Heart right ventricle (tissue), 16 donors: ENCODE data around the gene ARHGDIG. TPM values are rescaled to one million over a fixed set of nuclear protein-coding genes. Genes with fewer than 3 reads are reported as not detected.

Experiments
- ATAC-seq, 8 donors: fragments of 200-7000 bp; cut with Tn5 transposase; one replicate each; pipeline ENCODE4 v1.9.1; 2020; ENCODE audit warnings: mild to moderate bottlenecking in 8 of 8, moderate library complexity in 8 of 8, moderate number of reproducible peaks in 1 of 8
- DNase-seq, 2 donors: peaks; one replicate each; pipeline ENCODE4 v3.0.0-alpha.2; 2020
- H3K27ac ChIP-seq, 10 donors: fragments of 200-600 bp; sonication (generic) in 2 of 10; one replicate each; pipeline versions ENCODE4 v1.5.0 to v1.8.0; 2020 to 2022; ENCODE audit warnings: mild to moderate bottlenecking in 3 of 10
- H3K27me3 ChIP-seq, 7 donors: fragments of 200-600 bp; one replicate each; pipeline ENCODE4 v1.8.0; 2021 to 2022; ENCODE audit warnings: mild to moderate bottlenecking in 2 of 7
- H3K36me3 ChIP-seq, 9 donors: fragments of 200-600 bp; sonication (generic) in 1 of 9; one replicate each; pipeline versions ENCODE4 v1.5.0 to v1.8.0; 2020 to 2022; ENCODE audit warnings: mild to moderate bottlenecking in 2 of 9
- H3K4me1 ChIP-seq, 9 donors: fragments of 200-600 bp; sonication (generic) in 1 of 9; one replicate each; pipeline versions ENCODE4 v1.5.0 to v1.8.0; 2020 to 2022; ENCODE audit warnings: mild to moderate bottlenecking in 4 of 9
- H3K4me3 ChIP-seq, 10 donors: fragments of 200-600 bp; sonication (generic) in 2 of 10; one replicate each; pipeline versions ENCODE4 v1.5.0 to v1.8.0; 2020 to 2022; ENCODE audit warnings: mild to moderate bottlenecking in 7 of 10, moderate library complexity in 2 of 10
- H3K9me3 ChIP-seq, 11 donors: fragments of 200-600 bp in 10 of 11; sonication (generic) in 2 of 11; one replicate each; pipeline versions ENCODE4 v1.5.0 to v1.8.0; 2013 to 2022; ENCODE audit warnings: mild to moderate bottlenecking in 2 of 11, control low read depth in 1 of 11, moderate library complexity in 1 of 11
- WGBS, 2 donors: extraction: QIAGEN DNeasy Blood & Tissue Kit; methylation state at CpG; one replicate each; pipeline ENCODE4 v1.1.7; 2013; ENCODE audit warnings: inconsistent platforms in 1 of 2; 5-methylcytosine and 5-hydroxymethylcytosine counted together
- intact Hi-C, 10 donors: fragments of 100-400 bp; cut with DNase I; formaldehyde crosslinking; loops; one replicate each; pipeline versions ENCODE4 v1.11.1 to v1.14.2; 2022
- polyA plus RNA-seq, 2 donors: library from polyadenylated mRNA; stranded (reverse); fragments of 200-250 nt; gene quantifications; one replicate each; pipeline ENCODE4 v1.2.3, GENCODE V29; 2013
- total RNA-seq, 10 donors: library from RNA; stranded (reverse); fragmentation: NEBNext Ultra II Directional in 3 of 10; extraction: Animal tissue kit (Norgen Biotek cat#: 25700) in 3 of 10; gene quantifications; one replicate each; pipeline versions ENCODE4 v1.2.1 to v1.2.4, GENCODE V29; 2021 to 2023
- TF ChIP-seq, protein P1 (sequence below), 9 donors: fragments of 200-600 bp; sonication (generic) in 2 of 9; IDR thresholded peaks; one replicate each; pipeline versions ENCODE4 v1.5.0 to v1.8.0; 2021 to 2022; ENCODE audit warnings: antibody characterized with exemption in 9 of 9, mild to moderate bottlenecking in 5 of 9, moderate library complexity in 1 of 9
- donor health status: Arrhythmogenic right ventricular cardiomyopathy.
- donor health status: ischemic (EF 13 %, LVEDD 7.1; RV severe dilation, severe dysfunction).
- donor health status: healthy with polysubstance abuse.
- donor health status: DM: no; HTN: yes; CAD: no.
- donor health status: DM: no; HTN: no; CAD: no.
- donor health status: ischemic (EF 25% LVEDD 6.9; RV normal size, moderate dysfunction).
- donor health status: ischemic (EF 25% LVEDD 5.7; RV mildly dilated, moderate dysfunction).
- donor health status: healthy.
- donor health status: DM: yes; HTN: yes; CAD: no.
- donor health status: Ischemic cardiomyopathy.
- donor health status: ischemic (EF 35%, LVEDD 5.7; RV mildly dilated, moderate dysfunction).
- donor health status: nonischemic (EF 11% LVEDD 7.7; RV severe dilation, severe dysfunction).
- donor health status: DM: yes; HTN: yes; CAD: no.
- donor health status: PGD.
- donor health status: ischemic (EF 29% LVEDD 5.4; RV normal size, mild dysfunction).
- donor health status: nonischemic (EF 23%, LVEDD 6.1; RV moderate dilation, normal function).

Gene ARHGDIG
- total and polyA plus RNA-seq, 12 donors: 0.17 to 16.9 (median 9.1) TPM

DNA sequence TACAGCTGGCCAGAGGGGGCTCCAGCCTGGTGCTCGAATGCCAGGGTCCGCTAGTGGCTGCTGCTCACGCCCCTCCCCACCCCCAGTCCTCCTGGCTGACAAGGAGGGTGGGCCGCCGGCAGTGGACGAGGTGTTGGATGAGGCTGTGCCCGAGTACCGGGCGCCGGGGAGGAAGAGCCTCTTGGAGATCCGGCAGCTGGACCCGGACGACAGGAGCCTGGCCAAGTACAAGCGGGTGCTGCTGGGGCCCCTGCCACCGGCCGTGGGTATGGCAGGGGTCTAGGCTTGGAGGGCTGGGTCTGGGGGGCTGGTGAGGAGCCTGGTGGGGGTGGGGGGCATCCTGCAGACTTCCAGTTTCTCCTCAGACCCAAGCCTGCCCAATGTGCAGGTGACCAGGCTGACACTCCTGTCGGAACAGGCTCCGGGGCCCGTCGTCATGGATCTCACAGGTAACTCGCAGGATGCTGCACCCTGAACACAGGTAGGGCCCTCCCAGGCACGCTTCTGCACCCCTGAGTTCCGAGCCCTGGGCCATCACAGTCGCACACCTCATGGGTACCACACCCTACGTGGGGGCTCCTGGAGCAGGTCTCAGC is 1.4 kb downstream of the ARHGDIG start:
- Histone ChIP-seq H3K27me3 (peaks cover 0 to 41% (median 17%) of the 10 kb centered on the region in 7 donors), H3K36me3 (peaks cover 0 to 4% (median 0%) of the 10 kb centered on the region in 9 donors), H3K9me3 (no peaks in the 10 kb centered on the region), H3K27ac (no peak overlapping the region), H3K4me1 (peaks cover 0 to 20% (median 12%) of the 10 kb centered on the region in 9 donors), H3K4me3 (peak overlapping the region in 3 of 10 donors; percentile 3 to 53 (median 50))
- intact Hi-C loops: no loop called here
- TF ChIP-seq, protein P1, sequence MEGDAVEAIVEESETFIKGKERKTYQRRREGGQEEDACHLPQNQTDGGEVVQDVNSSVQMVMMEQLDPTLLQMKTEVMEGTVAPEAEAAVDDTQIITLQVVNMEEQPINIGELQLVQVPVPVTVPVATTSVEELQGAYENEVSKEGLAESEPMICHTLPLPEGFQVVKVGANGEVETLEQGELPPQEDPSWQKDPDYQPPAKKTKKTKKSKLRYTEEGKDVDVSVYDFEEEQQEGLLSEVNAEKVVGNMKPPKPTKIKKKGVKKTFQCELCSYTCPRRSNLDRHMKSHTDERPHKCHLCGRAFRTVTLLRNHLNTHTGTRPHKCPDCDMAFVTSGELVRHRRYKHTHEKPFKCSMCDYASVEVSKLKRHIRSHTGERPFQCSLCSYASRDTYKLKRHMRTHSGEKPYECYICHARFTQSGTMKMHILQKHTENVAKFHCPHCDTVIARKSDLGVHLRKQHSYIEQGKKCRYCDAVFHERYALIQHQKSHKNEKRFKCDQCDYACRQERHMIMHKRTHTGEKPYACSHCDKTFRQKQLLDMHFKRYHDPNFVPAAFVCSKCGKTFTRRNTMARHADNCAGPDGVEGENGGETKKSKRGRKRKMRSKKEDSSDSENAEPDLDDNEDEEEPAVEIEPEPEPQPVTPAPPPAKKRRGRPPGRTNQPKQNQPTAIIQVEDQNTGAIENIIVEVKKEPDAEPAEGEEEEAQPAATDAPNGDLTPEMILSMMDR (IDR thresholded peaks at IDR 0.05): no peak
- 53 to 58% methylated on average over 22 to 25 of the region's 25 CpGs for WGBS, 2 donors
- DNase-seq: no peak
- no peak for ATAC-seq

DNA sequence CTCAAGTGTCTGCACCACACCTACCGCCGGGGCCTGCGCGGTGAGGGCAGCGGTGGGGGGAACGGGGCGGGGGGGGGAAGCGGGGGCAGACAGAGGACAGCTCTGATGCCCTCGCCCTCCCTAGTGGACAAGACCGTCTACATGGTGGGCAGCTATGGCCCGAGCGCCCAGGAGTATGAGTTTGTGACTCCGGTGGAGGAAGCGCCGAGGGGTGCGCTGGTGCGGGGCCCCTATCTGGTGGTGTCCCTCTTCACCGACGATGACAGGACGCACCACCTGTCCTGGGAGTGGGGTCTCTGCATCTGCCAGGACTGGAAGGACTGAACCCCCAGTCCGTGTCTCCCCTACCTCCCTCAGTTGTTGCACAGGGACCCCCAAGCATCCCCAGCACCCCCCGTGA is 2.1 kb downstream of the ARHGDIG start:
- H3K27me3 ChIP-seq: peaks cover 0 to 38% (median 17%) of the 10 kb centered on the region in 7 donors
- TF ChIP-seq, protein P1 (IDR thresholded peaks at IDR 0.05): no peak
- peaks cover 0 to 20% (median 12%) of the 10 kb centered on the region in 9 donors for H3K4me1 ChIP-seq
- H3K4me3 ChIP-seq: no peak overlapping the region
- H3K36me3 ChIP-seq: peaks cover 0 to 12% (median 0%) of the 10 kb centered on the region in 9 donors
- ATAC-seq: no peak
- no peak for DNase-seq
- no peak overlapping the region for H3K27ac ChIP-seq
- WGBS, 2 donors: 79 to 82% methylated on average over 19 to 22 of the region's 22 CpGs
- intact Hi-C loops: no loop called here
- H3K9me3 ChIP-seq: no peaks in the 10 kb centered on the region

DNA sequence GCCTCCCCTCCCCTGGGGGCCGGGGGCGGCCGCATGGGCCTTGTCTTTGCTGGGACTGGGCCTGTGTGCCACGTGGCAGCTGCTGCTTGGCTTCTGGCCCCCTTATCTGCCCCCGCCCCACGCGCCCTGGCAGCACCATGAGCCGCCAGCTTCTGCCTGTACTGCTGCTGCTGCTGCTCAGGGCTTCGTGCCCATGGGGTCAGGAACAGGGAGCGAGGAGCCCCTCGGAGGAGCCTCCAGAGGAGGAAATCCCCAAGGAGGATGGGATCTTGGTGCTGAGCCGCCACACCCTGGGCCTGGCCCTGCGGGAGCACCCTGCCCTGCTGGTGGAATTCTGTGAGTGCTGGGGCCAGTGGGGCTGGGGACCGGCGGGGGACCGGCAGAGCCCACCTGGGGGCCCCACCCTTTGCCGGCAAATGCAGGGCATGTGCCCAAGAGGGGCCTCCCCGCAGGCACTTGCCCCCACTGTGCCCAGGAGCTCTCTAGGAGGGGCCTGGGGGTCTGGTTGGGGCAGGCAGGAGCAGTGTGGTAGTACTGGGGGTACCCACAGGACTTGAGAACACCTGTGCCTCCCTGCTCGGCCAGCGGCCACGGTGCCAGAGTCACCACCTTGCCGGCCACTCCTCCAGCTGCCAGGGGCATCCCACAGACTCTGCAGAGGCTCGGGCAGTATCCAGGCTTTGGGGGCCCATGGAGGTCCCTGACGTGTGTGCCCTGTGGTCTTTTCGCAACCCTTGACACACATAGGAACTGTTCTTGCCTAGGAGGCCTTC is 2.8 kb downstream of the ARHGDIG start, which contains the start of gene PDIA2:
TSS of gene PDIA2 (plus strand) at position 132 of the 773 bp plus-strand sequence. CDS start at position 138, 6 bp downstream.
- TF ChIP-seq, protein P1 (IDR thresholded peaks at IDR 0.05): no peak
- intact Hi-C loops: no loop called here
- WGBS, 2 donors: 72 to 74% methylated on average over 25 of the region's 25 CpGs
- Histone ChIP-seq H3K27me3 (peaks cover 0 to 38% (median 17%) of the 10 kb centered on the region in 7 donors), H3K27ac (no peak within 1 kb of the TSS), H3K4me3 (no peak within 1 kb of the TSS), H3K9me3 (no peaks in the 10 kb centered on the region), H3K4me1 (peaks cover 0 to 20% (median 12%) of the 10 kb centered on the region in 9 donors), H3K36me3 (peaks cover 0 to 19% (median 2%) of the 10 kb centered on the region in 9 donors)
- DNase-seq (no peak), ATAC-seq (peak in 5 of 8 donors; percentile 18 to 60 (median 33))

DNA sequence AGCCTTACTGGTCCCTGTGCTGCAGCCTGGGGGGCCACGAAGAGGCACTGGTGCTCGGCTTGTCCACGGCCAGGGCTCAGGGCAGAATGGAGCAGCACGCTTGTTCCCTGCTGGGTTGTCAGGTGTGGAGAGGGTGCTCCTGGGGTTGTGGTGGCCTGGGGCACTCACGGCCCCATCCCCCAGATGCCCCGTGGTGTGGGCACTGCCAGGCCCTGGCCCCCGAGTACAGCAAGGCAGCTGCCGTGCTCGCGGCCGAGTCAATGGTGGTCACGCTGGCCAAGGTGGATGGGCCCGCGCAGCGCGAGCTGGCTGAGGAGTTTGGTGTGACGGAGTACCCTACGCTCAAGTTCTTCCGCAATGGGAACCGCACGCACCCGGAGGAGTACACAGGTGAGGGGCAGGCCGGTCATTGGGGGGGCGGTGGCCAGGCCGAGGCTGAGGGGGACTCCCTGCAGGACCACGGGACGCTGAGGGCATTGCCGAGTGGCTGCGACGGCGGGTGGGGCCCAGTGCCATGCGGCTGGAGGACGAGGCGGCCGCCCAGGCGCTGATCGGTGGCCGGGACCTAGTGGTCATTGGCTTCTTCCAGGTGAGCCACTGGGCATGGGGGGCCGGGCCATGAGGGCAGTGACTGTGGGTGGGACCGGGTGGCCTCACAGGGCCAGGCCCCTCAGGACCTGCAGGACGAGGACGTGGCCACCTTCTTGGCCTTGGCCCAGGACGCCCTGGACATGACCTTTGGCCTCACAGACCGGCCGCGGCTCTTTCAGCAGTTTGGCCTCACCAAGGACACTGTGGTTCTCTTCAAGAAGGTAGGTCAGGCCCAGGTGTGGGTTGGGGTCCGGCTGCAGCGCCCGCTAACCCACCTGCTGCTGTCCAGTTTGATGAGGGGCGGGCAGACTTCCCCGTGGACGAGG is 4.1 kb downstream of the ARHGDIG start:
- H3K36me3 ChIP-seq: peaks cover 0 to 31% (median 14%) of the 10 kb centered on the region in 9 donors
- H3K4me1 ChIP-seq: peaks cover 0 to 15% (median 11%) of the 10 kb centered on the region in 9 donors
- ATAC-seq: no peak
- intact Hi-C loops: no loop called here
- no peak overlapping the region for H3K4me3 ChIP-seq
- TF ChIP-seq, protein P1 (IDR thresholded peaks at IDR 0.05): no peak
- peaks cover 0 to 29% (median 17%) of the 10 kb centered on the region in 7 donors for H3K27me3 ChIP-seq
- no peaks in the 10 kb centered on the region for H3K9me3 ChIP-seq
- 92% methylated on average over 52 of the region's 52 CpGs for WGBS, 2 donors
- no peak overlapping the region for H3K27ac ChIP-seq
- DNase-seq: no peak
